ENCODE data around the gene SH2D4B.
A peak's percentile ranks its signal among the peaks of the same experiment; 100 is the strongest.

SH2D4B gene

GRCh38 chr10:80503584-80504157 lies 34.0 kb upstream of the SH2D4B start:
- Histone ChIP-seq H3K27me3 (ENCODE audit: insufficient read depth, poor library complexity, severe bottlenecking) (no peaks in the 10 kb centered on the region), H3K4me3 (replicated peaks; ENCODE audit: insufficient read depth, low read length) (no peak overlapping the region), H3K27ac (replicated peaks) (peak overlapping the region; percentile 61)
- TF ChIP-seq POLR2AphosphoS5 (IDR thresholded peaks at IDR 0.05; ENCODE audit: low read depth), result no peak
- no peak for TF ChIP-seq CTCF (IDR thresholded peaks at IDR 0.05; ENCODE audit: insufficient read depth, low read length)
- no peak for TF ChIP-seq GABPA (IDR thresholded peaks at IDR 0.05; ENCODE audit: low read depth)
- no peak for TF ChIP-seq REST (IDR thresholded peaks at IDR 0.05; ENCODE audit: insufficient replicate concordance, low read depth)
- no peak for TF ChIP-seq SPI1 (IDR thresholded peaks at IDR 0.05; ENCODE audit: borderline replicate concordance, low read depth)
- no peak for DNase-seq (ENCODE audit: low read depth in 1 of 2, low spot score in 1 of 2)

DNA sequence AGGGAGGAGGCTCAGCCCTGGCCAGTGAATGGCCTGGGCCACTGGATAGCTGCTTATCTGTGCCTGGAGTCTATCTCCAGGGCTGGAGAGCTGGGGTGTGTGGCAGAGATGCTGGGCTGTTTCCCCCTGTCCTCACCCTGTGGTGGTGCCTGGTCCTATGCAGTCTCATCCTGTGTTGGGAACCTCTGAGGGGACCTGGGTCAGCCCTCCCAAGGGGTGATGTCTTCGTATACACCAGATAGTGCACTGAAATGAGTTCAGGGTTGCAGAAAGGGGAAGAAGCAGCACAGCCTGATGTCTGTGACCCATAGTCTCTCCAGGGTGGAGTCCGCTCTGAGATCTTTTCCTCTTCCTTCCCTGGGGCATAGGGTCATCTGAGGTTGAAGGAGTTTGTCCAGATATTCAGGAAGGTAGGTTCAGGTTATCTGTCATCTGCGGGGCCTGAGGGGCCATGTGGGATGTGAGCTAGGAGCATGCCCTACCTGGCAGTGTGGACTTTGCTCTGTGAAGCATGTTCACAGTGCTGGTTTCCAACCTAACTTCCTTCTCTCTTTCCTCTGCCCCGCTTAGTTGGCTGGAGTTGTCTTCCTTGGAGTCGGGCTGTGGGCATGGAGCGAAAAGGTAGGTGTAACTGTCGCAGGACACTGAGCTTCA lies 33.4 kb upstream of the SH2D4B start:
- TF ChIP-seq REST (IDR thresholded peaks at IDR 0.05; ENCODE audit: insufficient replicate concordance, low read depth) (no peak), SPI1 (IDR thresholded peaks at IDR 0.05; ENCODE audit: borderline replicate concordance, low read depth) (peak; percentile 22; the same call in 1 of the 2 replicates), GABPA (IDR thresholded peaks at IDR 0.05; ENCODE audit: low read depth) (no peak), POLR2AphosphoS5 (IDR thresholded peaks at IDR 0.05; ENCODE audit: low read depth) (peak; percentile 5; the same call in 1 of the 2 replicates)
- Histone ChIP-seq H3K27me3 (ENCODE audit: insufficient read depth, poor library complexity, severe bottlenecking) (no peaks in the 10 kb centered on the region), H3K4me3 (replicated peaks; ENCODE audit: insufficient read depth, low read length) (no peak overlapping the region), H3K27ac (replicated peaks) (peak overlapping the region; percentile 61)
- peak in 1 of 2 experiments; percentile 70 for DNase-seq (ENCODE audit: low read depth in 1 of 2, low spot score in 1 of 2)

- H3K27me3 ChIP-seq (ENCODE audit: insufficient read depth, poor library complexity, severe bottlenecking), result no peaks in the 10 kb centered on the region
- DNase-seq (ENCODE audit: low read depth in 1 of 2, low spot score in 1 of 2), result peak in 1 of 2 experiments; percentile 54
- H3K27ac ChIP-seq (replicated peaks), result peak overlapping the region; percentile 61
- TF ChIP-seq POLR2AphosphoS5 (IDR thresholded peaks at IDR 0.05; ENCODE audit: low read depth) (no peak), SPI1 (IDR thresholded peaks at IDR 0.05; ENCODE audit: borderline replicate concordance, low read depth) (no peak), GABPA (IDR thresholded peaks at IDR 0.05; ENCODE audit: low read depth) (no peak), REST (IDR thresholded peaks at IDR 0.05; ENCODE audit: insufficient replicate concordance, low read depth) (no peak), CTCF (IDR thresholded peaks at IDR 0.05; ENCODE audit: insufficient read depth, low read length) (no peak)
- no peak overlapping the region for H3K4me3 ChIP-seq (replicated peaks; ENCODE audit: insufficient read depth, low read length)
These were observed 32.7 kb upstream of the SH2D4B start for GRCh38 chr10:80504897-80505465.

All from HL-60 (cell line).